Measurements from ENCODE around the gene ST6GAL1. TPM values are rescaled to one million over a fixed set of nuclear protein-coding genes. Genes with fewer than 3 reads are reported as not detected.

ST6GAL1 gene
- total RNA-seq, 1 donor: 3.3 TPM

GRCh38 chr3:187024536-187025226 is 94.4 kb downstream of the ST6GAL1 start:
- no peak for DNase-seq (ENCODE audit: low read depth)
- no peak overlapping the region for H3K4me3 ChIP-seq (ENCODE audit: low read depth, low read length)
- TF ChIP-seq CTCF (IDR thresholded peaks at IDR 0.05; ENCODE audit: insufficient read depth, low read length): no peak

- DNase-seq (ENCODE audit: low read depth): no peak
- TF ChIP-seq CTCF (IDR thresholded peaks at IDR 0.05; ENCODE audit: insufficient read depth, low read length): no peak
- H3K4me3 ChIP-seq (ENCODE audit: low read depth, low read length): no peak overlapping the region
Measured at GRCh38 chr3:187025254-187025655, 94.9 kb downstream of the ST6GAL1 start.

- TF ChIP-seq CTCF (IDR thresholded peaks at IDR 0.05; ENCODE audit: insufficient read depth, low read length): no peak
- H3K4me3 ChIP-seq (ENCODE audit: low read depth, low read length): no peak overlapping the region
- DNase-seq (ENCODE audit: low read depth): no peak
Measured at GRCh38 chr3:187025656-187026316, 95.5 kb downstream of the ST6GAL1 start.

- no peak overlapping the region for H3K4me3 ChIP-seq (ENCODE audit: low read depth, low read length)
- no peak for DNase-seq (ENCODE audit: low read depth)
- no peak for TF ChIP-seq CTCF (IDR thresholded peaks at IDR 0.05; ENCODE audit: insufficient read depth, low read length)
Measured at GRCh38 chr3:187026317-187026670, 96.0 kb downstream of the ST6GAL1 start.

GRCh38 chr3:187027531-187028278 is 97.4 kb downstream of the ST6GAL1 start:
- H3K4me3 ChIP-seq (ENCODE audit: low read depth, low read length): no peak overlapping the region
- no peak for TF ChIP-seq CTCF (IDR thresholded peaks at IDR 0.05; ENCODE audit: insufficient read depth, low read length)
- DNase-seq (ENCODE audit: low read depth): no peak

GRCh38 chr3:187031934-187032333 is 101.6 kb downstream of the ST6GAL1 start:
- no peak for DNase-seq (ENCODE audit: low read depth)
- no peak for TF ChIP-seq CTCF (IDR thresholded peaks at IDR 0.05; ENCODE audit: insufficient read depth, low read length)
- H3K4me3 ChIP-seq (ENCODE audit: low read depth, low read length): no peak overlapping the region
